CD4-positive, alpha-beta T cell treated with Interferon alpha-2 for 1 hour (primary cell): ENCODE data around the gene ARIH1.
A peak's percentile ranks its signal among the peaks of the same experiment; 100 is the strongest.
"Not testable (repeated sequence)": the region's sequence is repeated elsewhere in the genome, so short reads cannot be mapped to it uniquely, and the experiment has no call there.

ENCODE experiments used
- DNase-seq, 2 donors: peaks; one replicate each; pipeline ENCODE4 v3.0.0-alpha.2; 2020 to 2022

ARIH1 gene

GRCh38 chr15:72473614-72474465 lies at the start of gene ARIH1:
Gene ARIH1, plus strand, starts transcription at chr15:72474330. Its CDS starts 310 bp downstream, at chr15:72474640.
- DNase-seq: peak; percentile 95 to 97

- DNase-seq: no peak
These were observed 47.4 kb upstream of the ARIH1 start for GRCh38 chr15:72426753-72427152.

- no peak for DNase-seq
These were observed 36.3 kb upstream of the ARIH1 start for GRCh38 chr15:72437650-72438316.

- DNase-seq: not testable (repeated sequence)
These were observed 31.3 kb upstream of the ARIH1 start for GRCh38 chr15:72442848-72443247.

GRCh38 chr15:72445426-72445825 lies 28.7 kb upstream of the ARIH1 start:
- DNase-seq: no peak

- no peak for DNase-seq
These were observed 23.3 kb upstream of the ARIH1 start for GRCh38 chr15:72450805-72451204.

GRCh38 chr15:72451224-72451623 lies 22.9 kb upstream of the ARIH1 start:
- DNase-seq: no peak

- no peak for DNase-seq
These were observed 17.4 kb upstream of the ARIH1 start for GRCh38 chr15:72456684-72457083.

- no peak for DNase-seq
These were observed 13.7 kb upstream of the ARIH1 start for GRCh38 chr15:72460402-72460801.

GRCh38 chr15:72463702-72464101 lies 10.4 kb upstream of the ARIH1 start:
- no peak for DNase-seq

GRCh38 chr15:72464251-72464650 lies 9.9 kb upstream of the ARIH1 start:
- no peak for DNase-seq

- DNase-seq: no peak
These were observed 6.0 kb upstream of the ARIH1 start for GRCh38 chr15:72468103-72468502.

GRCh38 chr15:72472992-72473610 lies 1.0 kb upstream of the ARIH1 start:
- peak in 1 of 2 donors; percentile 19 for DNase-seq

- no peak for DNase-seq
These were observed 359 bp downstream of the ARIH1 start for GRCh38 chr15:72474466-72474911.

GRCh38 chr15:72474912-72475628 lies 940 bp downstream of the ARIH1 start:
- DNase-seq: peak; percentile 82 to 85

- no peak for DNase-seq
These were observed 1.5 kb downstream of the ARIH1 start for GRCh38 chr15:72475674-72476073.

- DNase-seq: not testable (repeated sequence)
These were observed 2.2 kb downstream of the ARIH1 start for GRCh38 chr15:72476330-72476729.

- no peak for DNase-seq
These were observed 7.0 kb downstream of the ARIH1 start for GRCh38 chr15:72481015-72481659.

- no peak for DNase-seq
These were observed 8.1 kb downstream of the ARIH1 start for GRCh38 chr15:72482275-72482674.

GRCh38 chr15:72483279-72483678 lies 9.1 kb downstream of the ARIH1 start:
- DNase-seq: no peak

GRCh38 chr15:72486144-72486543 lies 12.0 kb downstream of the ARIH1 start:
- no peak for DNase-seq

GRCh38 chr15:72487070-72487797 lies 13.1 kb downstream of the ARIH1 start:
- no peak for DNase-seq
